CD4-positive, CD25-positive, alpha-beta regulatory T cell (primary cell): ENCODE data around the gene MYO19. TPM values are rescaled to one million over a fixed set of nuclear protein-coding genes. Genes with fewer than 3 reads are reported as not detected.

Experiments
- ATAC-seq, 2 donors: fragments of 150-1000 bp; cut with Tn5 transposase; one replicate each; pipeline ENCODE4 v1.10.0; 2021; ENCODE audit warnings: low read depth in 2 of 2, moderate number of reproducible peaks in 2 of 2, moderate library complexity in 1 of 2
- DNase-seq, 3 donors: peaks; one replicate each; pipeline versions ENCODE4 v3.0.0 to v3.0.0-alpha.2; 2012 to 2022; ENCODE audit warnings: mixed read lengths in 1 of 3
- H3K27ac ChIP-seq: one replicate; pipeline ENCODE4 v1.7.0; 2013; ENCODE audit warnings: mild to moderate bottlenecking, low read length; ENCODE audit not compliant: insufficient read depth, poor library complexity, severe bottlenecking
- H3K27me3 ChIP-seq: one replicate; pipeline ENCODE4 v1.7.0; 2013; ENCODE audit warnings: low read length; ENCODE audit not compliant: control insufficient read depth, insufficient read depth
- H3K36me3 ChIP-seq: one replicate; pipeline ENCODE4 v1.7.0; 2013; ENCODE audit warnings: mild to moderate bottlenecking, low read length, moderate library complexity; ENCODE audit not compliant: control insufficient read depth, insufficient read depth
- H3K4me1 ChIP-seq: 2 replicates; pipeline ENCODE4 v1.7.0; 2013; ENCODE audit warnings: mild to moderate bottlenecking, low read length; ENCODE audit not compliant: insufficient read depth, control insufficient read depth, poor library complexity, severe bottlenecking
- H3K4me3 ChIP-seq: one replicate; pipeline ENCODE4 v1.7.0; 2013; ENCODE audit warnings: low read depth, mild to moderate bottlenecking, low read length, moderate library complexity
- H3K9me3 ChIP-seq, 2 experiments: 1 replicate in 1 of 2; 2 replicates in 1 of 2; pipeline ENCODE4 v1.7.0; 2013; ENCODE audit warnings: low read length in 2 of 2, mild to moderate bottlenecking in 1 of 2, moderate library complexity in 1 of 2; ENCODE audit not compliant: control insufficient read depth in 2 of 2
- H3K27ac Mint-ChIP-seq, 3 donors: one replicate each; pipeline ENCODE4 v1.8.0; 2020 to 2022; ENCODE audit warnings: mild to moderate bottlenecking in 3 of 3, mixed read lengths in 3 of 3, moderate library complexity in 2 of 3
- H3K27me3 Mint-ChIP-seq: one replicate; pipeline ENCODE4 v1.8.0; 2022; ENCODE audit warnings: mild to moderate bottlenecking, mixed read lengths
- H3K36me3 Mint-ChIP-seq: one replicate; pipeline ENCODE4 v1.8.0; 2020; ENCODE audit warnings: mixed read lengths
- H3K4me1 Mint-ChIP-seq, 4 donors: one replicate each; pipeline ENCODE4 v1.8.0; 2020 to 2022; ENCODE audit warnings: mixed read lengths in 4 of 4, mild to moderate bottlenecking in 1 of 4
- H3K4me3 Mint-ChIP-seq, 4 donors: one replicate each; pipeline ENCODE4 v1.8.0; 2020 to 2022; ENCODE audit warnings: mild to moderate bottlenecking in 4 of 4, mixed read lengths in 4 of 4, moderate library complexity in 3 of 4
- H3K9me3 Mint-ChIP-seq, 7 donors: one replicate each; pipeline ENCODE4 v1.8.0; 2020 to 2022; ENCODE audit warnings: mixed read lengths in 7 of 7, mild to moderate bottlenecking in 3 of 7, moderate library complexity in 2 of 7
- polyA plus RNA-seq, 4 donors: library from polyadenylated mRNA; unstranded; fragments of 300-500 nt; fragmentation: Illumina TruSeq; gene quantifications; one replicate each; pipeline ENCODE4 v1.2.3, GENCODE V29; 2021
- total RNA-seq: library from RNA; stranded (reverse); gene quantifications from one replicate; pipeline ENCODE4 v1.2.3, GENCODE V29; 2022

The MYO19 gene
- total and polyA plus RNA-seq, 5 donors from 2014 or later, result 4.8 to 86.1 (median 6.0) TPM

DNA sequence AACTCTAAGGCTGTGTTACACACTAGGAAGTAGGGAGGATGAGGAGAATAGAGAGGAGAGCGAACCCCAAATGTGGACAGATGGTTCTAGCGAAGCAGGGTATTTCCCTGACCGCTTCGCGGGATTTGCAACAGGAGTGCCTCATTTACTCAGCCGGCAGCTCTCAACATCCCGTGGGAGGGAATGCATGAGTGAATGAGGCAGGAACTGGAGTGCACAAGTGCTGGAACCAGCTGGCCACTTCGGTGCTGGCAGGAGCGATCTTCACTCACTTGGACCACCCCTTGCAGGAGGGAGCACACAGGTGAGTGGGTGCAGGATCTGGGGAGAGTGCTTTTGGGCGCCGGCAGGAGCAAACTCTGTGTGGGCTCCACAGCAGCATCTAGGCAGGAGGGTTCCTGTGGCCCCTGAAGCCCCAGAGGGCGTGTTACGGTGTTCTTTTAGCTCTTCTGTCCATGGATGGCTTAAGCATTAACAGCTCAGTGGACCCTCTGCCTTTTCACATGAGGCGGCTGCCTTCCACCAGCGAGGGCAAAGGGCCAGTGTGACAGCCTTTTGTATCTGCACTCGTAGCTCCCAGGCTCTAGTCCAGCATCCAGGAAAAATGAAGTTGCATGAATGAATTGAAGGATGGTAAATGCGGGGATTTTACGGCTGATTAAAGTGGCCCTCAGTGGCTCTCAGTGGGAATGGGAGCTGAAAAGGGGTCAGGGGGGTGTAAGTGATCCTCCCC, 65.6 kb downstream of the MYO19 start:
- Mint-ChIP-seq H3K9me3 (no peaks in the 10 kb centered on the region), H3K4me3 (no peak overlapping the region), H3K4me1 (no peaks in the 10 kb centered on the region), H3K36me3 (no peaks in the 10 kb centered on the region), H3K27ac (no peak overlapping the region), H3K27me3 (peaks cover 38% of the 10 kb centered on the region)
- Histone ChIP-seq H3K9me3 (no peaks in the 10 kb centered on the region), H3K4me1 (no peaks in the 10 kb centered on the region), H3K36me3 (no peaks in the 10 kb centered on the region), H3K27me3 (peaks cover 2% of the 10 kb centered on the region), H3K4me3 (no peak overlapping the region), H3K27ac (no peak overlapping the region)
- ATAC-seq, result no peak
- DNase-seq, result no peak

DNA sequence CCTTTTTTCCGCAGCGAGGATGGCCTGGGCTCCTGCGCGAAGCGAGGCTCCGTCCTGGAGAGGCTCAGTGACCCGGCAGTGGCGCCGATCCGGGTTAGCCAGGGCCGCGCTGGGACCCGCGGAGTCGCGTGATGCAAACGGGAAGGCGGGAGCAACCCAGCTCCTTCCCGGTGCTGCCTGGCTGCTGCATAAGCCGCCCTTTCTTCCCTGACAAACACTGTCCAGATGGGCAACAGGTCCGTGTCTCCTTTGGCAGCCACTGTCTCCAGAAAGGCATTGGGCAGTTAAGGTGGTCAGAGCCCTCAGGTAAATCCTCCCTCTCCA, 69.9 kb downstream of the MYO19 start:
- H3K4me1 ChIP-seq, result no peaks in the 10 kb centered on the region
- H3K27ac Mint-ChIP-seq, result no peak overlapping the region
- H3K27ac ChIP-seq, result no peak overlapping the region
- ATAC-seq, result no peak
- H3K36me3 Mint-ChIP-seq, result no peaks in the 10 kb centered on the region
- H3K4me1 Mint-ChIP-seq, result no peaks in the 10 kb centered on the region
- H3K4me3 Mint-ChIP-seq, result no peak overlapping the region
- peaks cover 47% of the 10 kb centered on the region for H3K27me3 Mint-ChIP-seq
- no peaks in the 10 kb centered on the region for H3K36me3 ChIP-seq
- H3K27me3 ChIP-seq, result peaks cover 4% of the 10 kb centered on the region
- no peak overlapping the region for H3K4me3 ChIP-seq
- DNase-seq, result no peak
- no peaks in the 10 kb centered on the region for H3K9me3 ChIP-seq
- H3K9me3 Mint-ChIP-seq, result peaks cover 0 to 5% (median 0%) of the 10 kb centered on the region in 7 donors

DNA sequence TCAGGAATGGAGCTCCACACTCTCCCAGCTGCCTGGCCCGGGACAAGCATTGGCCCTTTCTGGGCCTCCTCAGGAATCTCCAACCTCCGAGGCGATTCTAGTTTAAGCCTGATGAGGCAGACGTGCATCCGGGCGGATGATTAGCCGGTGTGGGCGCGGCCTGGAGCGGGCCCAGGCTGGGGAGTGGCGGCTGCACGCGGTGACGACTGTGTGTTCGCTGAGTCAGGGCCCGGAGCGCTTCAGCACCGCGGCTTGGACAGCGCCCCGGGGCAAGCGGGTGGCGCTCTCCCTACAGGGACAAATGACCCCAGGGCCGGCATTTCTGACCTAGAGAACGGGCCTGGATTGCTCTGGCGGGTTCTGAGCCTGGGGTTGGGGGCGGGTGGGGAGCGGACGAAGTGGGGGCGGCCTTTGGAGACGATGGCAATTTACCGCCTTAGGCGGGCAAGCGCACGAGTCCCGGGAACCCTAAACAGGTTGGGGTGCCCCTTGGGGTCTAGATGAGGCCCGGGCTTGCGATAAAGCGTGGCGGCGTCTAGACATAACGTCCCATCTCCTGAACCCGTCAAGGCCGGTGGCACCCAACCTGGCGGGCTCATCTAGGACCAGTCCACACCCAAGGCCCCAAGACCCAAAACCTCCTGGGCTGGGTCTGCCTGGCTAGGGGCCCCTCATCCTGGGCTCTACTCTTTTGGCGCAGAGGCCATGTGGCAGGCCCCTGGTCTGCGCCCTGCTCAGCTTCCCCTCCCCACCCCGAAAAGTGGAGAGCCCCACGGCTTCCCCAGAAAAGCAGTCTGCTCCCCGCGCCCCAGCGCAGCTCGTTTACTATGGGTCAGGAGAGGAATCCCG, 70.5 kb downstream of the MYO19 start:
- Histone ChIP-seq H3K4me3 (no peak overlapping the region), H3K4me1 (no peaks in the 10 kb centered on the region), H3K9me3 (no peaks in the 10 kb centered on the region), H3K27me3 (peaks cover 4% of the 10 kb centered on the region), H3K27ac (no peak overlapping the region), H3K36me3 (no peaks in the 10 kb centered on the region)
- DNase-seq (peak in 2 of 3 donors; percentile 27 to 68), ATAC-seq (peak; percentile 58 to 72)
- H3K36me3 Mint-ChIP-seq, result no peaks in the 10 kb centered on the region
- H3K27me3 Mint-ChIP-seq, result peaks cover 46% of the 10 kb centered on the region
- no peak overlapping the region for H3K27ac Mint-ChIP-seq
- peaks cover 0 to 5% (median 0%) of the 10 kb centered on the region in 7 donors for H3K9me3 Mint-ChIP-seq
- no peaks in the 10 kb centered on the region for H3K4me1 Mint-ChIP-seq
- no peak overlapping the region for H3K4me3 Mint-ChIP-seq

DNA sequence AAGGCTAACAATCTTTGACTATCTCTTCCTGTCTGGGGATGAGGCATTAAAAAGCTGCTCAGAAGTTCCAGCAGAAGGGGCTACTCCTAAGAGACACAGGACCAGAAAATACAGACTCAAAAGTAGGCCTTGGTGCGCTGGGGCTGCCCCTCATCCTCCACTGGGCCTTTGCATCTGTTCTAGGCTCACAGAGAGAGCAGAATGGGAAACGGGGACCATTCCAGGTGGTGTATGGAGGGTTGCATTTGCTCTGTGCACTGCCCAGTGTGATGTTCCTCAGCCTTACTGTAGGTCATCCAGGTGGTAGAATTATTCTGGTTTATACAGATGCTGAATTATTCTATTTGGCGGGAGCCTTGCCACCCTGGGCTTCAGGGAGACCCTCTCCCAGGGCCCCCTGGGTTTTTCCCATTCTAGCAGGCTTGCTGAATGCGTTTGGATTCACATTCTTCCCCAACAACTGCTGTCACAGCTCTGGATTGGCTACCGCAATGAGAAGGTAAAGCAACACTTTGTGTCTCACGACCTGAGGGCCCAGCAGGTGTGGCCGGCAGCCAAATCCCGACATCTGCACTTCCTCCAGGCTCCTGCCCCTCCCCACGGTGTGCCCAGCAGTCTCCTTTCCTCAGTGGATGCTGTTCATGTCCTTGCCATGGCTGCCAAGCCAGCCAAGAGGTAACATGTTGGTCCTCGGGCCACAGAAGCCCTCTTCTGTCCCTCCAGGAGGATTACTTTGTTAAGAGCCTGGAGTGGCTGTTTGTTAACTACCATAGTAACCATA, 73.1 kb downstream of the MYO19 start:
- Histone ChIP-seq H3K9me3 (no peaks in the 10 kb centered on the region), H3K4me3 (no peak overlapping the region), H3K27me3 (peaks cover 3% of the 10 kb centered on the region), H3K27ac (no peak overlapping the region), H3K36me3 (no peaks in the 10 kb centered on the region), H3K4me1 (no peaks in the 10 kb centered on the region)
- ATAC-seq (no peak), DNase-seq (no peak)
- peak overlapping the region in 1 of 3 donors; percentile 80 for H3K27ac Mint-ChIP-seq
- no peak overlapping the region for H3K4me3 Mint-ChIP-seq
- H3K9me3 Mint-ChIP-seq, result peaks cover 0 to 5% (median 0%) of the 10 kb centered on the region in 7 donors
- H3K36me3 Mint-ChIP-seq, result no peaks in the 10 kb centered on the region
- peaks cover 32% of the 10 kb centered on the region for H3K27me3 Mint-ChIP-seq
- H3K4me1 Mint-ChIP-seq, result no peaks in the 10 kb centered on the region

DNA sequence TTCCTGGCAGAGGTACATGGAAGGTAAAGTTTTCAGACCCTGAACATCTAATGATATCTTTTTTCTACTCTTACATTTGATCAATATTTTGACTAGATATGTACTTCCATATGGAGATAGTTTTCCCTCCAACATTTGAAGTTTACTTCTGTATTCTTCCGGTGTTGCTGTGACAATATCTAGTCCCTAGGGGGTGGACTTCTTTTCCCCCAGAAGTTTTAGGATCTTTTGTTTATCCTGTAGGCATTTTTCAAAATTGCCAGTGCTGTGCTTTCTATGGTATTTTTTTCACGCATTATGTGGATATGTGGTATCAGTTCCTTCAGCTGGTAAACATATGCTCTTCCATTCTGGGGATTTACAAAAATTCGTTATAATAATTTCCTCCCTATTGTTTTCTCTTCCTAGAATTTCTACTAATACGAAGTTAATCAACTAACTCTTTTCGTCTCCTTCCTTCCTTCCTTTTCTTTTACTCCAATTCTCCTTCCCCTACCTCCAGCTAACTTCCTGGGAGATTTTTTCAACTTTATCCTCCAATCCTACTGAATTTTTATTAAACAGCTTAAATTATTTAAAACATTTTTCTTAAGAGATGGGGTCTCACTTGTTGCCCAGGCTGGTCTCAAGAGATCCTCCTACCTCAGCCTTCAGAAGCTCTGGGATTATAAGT, 74.3 kb downstream of the MYO19 start:
- Mint-ChIP-seq H3K27ac (peak overlapping the region in 1 of 3 donors; percentile 81), H3K4me3 (no peak overlapping the region), H3K36me3 (no peaks in the 10 kb centered on the region), H3K9me3 (peaks cover 0 to 5% (median 0%) of the 10 kb centered on the region in 7 donors), H3K4me1 (no peaks in the 10 kb centered on the region), H3K27me3 (peaks cover 27% of the 10 kb centered on the region)
- no peak for ATAC-seq
- Histone ChIP-seq H3K27me3 (peaks cover 3% of the 10 kb centered on the region), H3K36me3 (no peaks in the 10 kb centered on the region), H3K27ac (no peak overlapping the region), H3K4me3 (no peak overlapping the region), H3K4me1 (no peaks in the 10 kb centered on the region), H3K9me3 (no peaks in the 10 kb centered on the region)
- DNase-seq, result no peak

DNA sequence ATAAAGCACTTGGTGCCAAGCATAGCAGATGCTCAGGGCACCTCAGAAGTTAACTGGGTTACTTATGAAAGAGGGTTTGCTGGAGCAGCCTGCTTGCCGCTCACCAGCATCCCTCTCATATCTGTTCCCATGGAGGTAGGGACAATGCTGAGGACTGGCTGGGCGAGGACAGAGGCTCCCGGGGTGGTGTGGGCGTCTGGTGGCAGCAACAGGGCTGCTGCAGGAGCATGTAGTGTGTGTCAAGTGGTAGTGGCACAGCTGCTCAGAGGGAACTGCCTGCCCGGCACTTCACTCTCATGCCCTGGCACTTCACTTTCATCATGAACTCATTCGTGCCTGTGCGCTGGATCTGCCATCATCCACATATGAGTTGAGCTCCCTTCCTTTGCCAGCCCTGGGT, 75.1 kb downstream of the MYO19 start:
- H3K36me3 ChIP-seq, result no peaks in the 10 kb centered on the region
- Mint-ChIP-seq H3K27ac (peak overlapping the region in 1 of 3 donors; percentile 43), H3K9me3 (peaks cover 0 to 5% (median 0%) of the 10 kb centered on the region in 7 donors), H3K4me3 (no peak overlapping the region), H3K4me1 (no peaks in the 10 kb centered on the region), H3K36me3 (no peaks in the 10 kb centered on the region), H3K27me3 (peaks cover 23% of the 10 kb centered on the region)
- peaks cover 3% of the 10 kb centered on the region for H3K27me3 ChIP-seq
- DNase-seq (no peak), ATAC-seq (no peak)
- H3K4me3 ChIP-seq, result no peak overlapping the region
- no peaks in the 10 kb centered on the region for H3K4me1 ChIP-seq
- no peaks in the 10 kb centered on the region for H3K9me3 ChIP-seq
- H3K27ac ChIP-seq, result no peak overlapping the region

DNA sequence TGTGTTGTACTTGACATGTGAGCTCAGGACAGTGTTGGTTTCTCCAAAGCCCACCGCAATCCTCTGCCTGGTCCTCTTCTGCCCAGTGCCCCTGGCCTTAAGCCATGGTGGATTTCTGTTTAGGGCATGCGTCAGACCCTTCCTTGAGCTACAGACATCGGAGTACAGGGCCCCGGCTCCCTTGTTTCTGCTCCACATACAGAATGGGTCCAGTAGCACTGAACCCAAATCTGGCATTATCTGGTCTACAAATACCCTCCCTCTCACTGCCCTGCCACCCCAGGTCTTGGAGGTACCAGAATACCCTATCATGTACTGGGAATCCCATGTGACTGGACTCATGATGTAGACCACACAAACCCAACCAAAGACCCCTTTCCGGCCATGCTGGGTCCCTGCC, 75.6 kb downstream of the MYO19 start:
- Histone ChIP-seq H3K27ac (no peak overlapping the region), H3K4me3 (no peak overlapping the region), H3K27me3 (peaks cover 3% of the 10 kb centered on the region), H3K36me3 (no peaks in the 10 kb centered on the region), H3K4me1 (no peaks in the 10 kb centered on the region), H3K9me3 (no peaks in the 10 kb centered on the region)
- no peaks in the 10 kb centered on the region for H3K36me3 Mint-ChIP-seq
- H3K9me3 Mint-ChIP-seq, result peaks cover 0 to 5% (median 0%) of the 10 kb centered on the region in 7 donors
- no peaks in the 10 kb centered on the region for H3K4me1 Mint-ChIP-seq
- ATAC-seq (no peak), DNase-seq (no peak)
- H3K27ac Mint-ChIP-seq, result no peak overlapping the region
- peaks cover 23% of the 10 kb centered on the region for H3K27me3 Mint-ChIP-seq
- no peak overlapping the region for H3K4me3 Mint-ChIP-seq
